Gastroesophageal sphincter (tissue), 4 donors: ENCODE results near the gene LRRC74A. TPM values are rescaled to one million over a fixed set of nuclear protein-coding genes. Genes with fewer than 3 reads are reported as not detected.

Experiments used
- ATAC-seq: fragments of 150-250 bp; one replicate; pipeline ENCODE4 v1.9.1; 2016; ENCODE audit warnings: mild to moderate bottlenecking, moderate library complexity
- H3K27ac ChIP-seq, 4 donors: fragments of 200-600 bp; sonication (generic) in 3 of 4; 1 replicate in 3 of 4; 2 replicates in 1 of 4; pipeline ENCODE4 v1.5.1; 2016 to 2019
- H3K27me3 ChIP-seq: fragments of 200-600 bp; sonication (generic); one replicate; pipeline ENCODE4 v1.5.1; 2019
- H3K36me3 ChIP-seq, 2 donors: fragments of 200-600 bp; sonication (generic); one replicate each; pipeline ENCODE4 v1.5.1; 2019; ENCODE audit warnings: control low read depth in 1 of 2
- H3K4me1 ChIP-seq, 3 donors: fragments of 200-600 bp; sonication (generic); 1 replicate in 2 of 3; 2 replicates in 1 of 3; pipeline ENCODE4 v1.5.1; 2016 to 2019; ENCODE audit warnings: control low read depth in 2 of 3
- H3K4me3 ChIP-seq, 2 donors: fragments of 200-600 bp; sonication (generic); one replicate each; pipeline ENCODE4 v1.5.1; 2019; ENCODE audit warnings: mild to moderate bottlenecking in 1 of 2, moderate library complexity in 1 of 2
- H3K9me3 ChIP-seq, 3 donors: fragments of 200-600 bp; sonication (generic); one replicate each; pipeline ENCODE4 v1.5.1; 2017 to 2019; ENCODE audit warnings: control low read depth in 2 of 3
- CTCF ChIP-seq, 4 experiments: fragments of 200-600 bp in 2 of 4; fragments of 450-650 bp in 2 of 4; sonication (generic) in 1 of 4; IDR thresholded peaks; one replicate each; pipeline ENCODE4 v1.5.1; 2017 to 2019; ENCODE audit warnings: antibody characterized with exemption in 4 of 4, mild to moderate bottlenecking in 2 of 4, moderate library complexity in 2 of 4
- EP300 ChIP-seq: sonication (generic); formaldehyde crosslinking; IDR thresholded peaks from one replicate; pipeline ENCODE4 v1.6.1; 2017; ENCODE audit warnings: antibody characterized with exemption, mild to moderate bottlenecking
- POLR2A ChIP-seq, 2 donors: fragments of 450-650 bp; IDR thresholded peaks; one replicate each; pipeline ENCODE4 v1.6.1; 2017; ENCODE audit warnings: antibody characterized with exemption in 2 of 2, mild to moderate bottlenecking in 2 of 2, moderate library complexity in 1 of 2
- POLR2AphosphoS5 ChIP-seq: sonication (generic); formaldehyde crosslinking; IDR thresholded peaks from one replicate; pipeline ENCODE4 v1.6.1; 2017; ENCODE audit warnings: antibody characterized with exemption
- WGBS, 2 donors: methylation state at CpG; one replicate each; pipeline ENCODE4 v1.1.5; 2018; ENCODE audit warnings: low coverage in 1 of 2; 5-methylcytosine and 5-hydroxymethylcytosine counted together
- total RNA-seq, 4 donors: library from RNA; depleted of rRNA; stranded (reverse); fragments of >200 nt; gene quantifications; one replicate each; pipeline ENCODE4 v1.1.0, GENCODE V29; 2016

Gene LRRC74A
- total RNA-seq, 4 donors from 2014 or later, result not detected

- no peaks in the 10 kb centered on the region for H3K27me3 ChIP-seq
- no peaks in the 10 kb centered on the region for H3K9me3 ChIP-seq
- peaks cover 0 to 76% of the 10 kb centered on the region in 2 donors for H3K36me3 ChIP-seq
- H3K27ac ChIP-seq, result peak overlapping the region in 1 of 4 donors; percentile 19
- TF ChIP-seq POLR2A (IDR thresholded peaks at IDR 0.05) (no peak), CTCF (IDR thresholded peaks at IDR 0.05) (peak in 3 of 4 experiments; percentile 56 to 88 (median 79)), EP300 (no peak)
- no peak overlapping the region for H3K4me3 ChIP-seq
- peaks cover 0 to 44% (median 17%) of the 10 kb centered on the region in 3 donors for H3K4me1 ChIP-seq
- ATAC-seq, result peak; percentile 91
- WGBS, 2 donors, result 6% methylated on average over 2 of the region's 2 CpGs; no CpG with 5 or more reads in 1 of the 2 donors
Observed at GRCh38 chr14:76784881-76785280, 41.3 kb upstream of the LRRC74A start.

- Histone ChIP-seq H3K4me1 (peaks cover 0 to 31% (median 10%) of the 10 kb centered on the region in 3 donors), H3K4me3 (no peak overlapping the region), H3K36me3 (peaks cover 0 to 83% of the 10 kb centered on the region in 2 donors), H3K27me3 (no peaks in the 10 kb centered on the region), H3K9me3 (no peaks in the 10 kb centered on the region), H3K27ac (no peak overlapping the region)
- 83 to 86% methylated on average over 2 of the region's 2 CpGs for WGBS, 2 donors
- TF ChIP-seq POLR2A (IDR thresholded peaks at IDR 0.05), result no peak
- no peak for TF ChIP-seq CTCF (IDR thresholded peaks at IDR 0.05)
- no peak for TF ChIP-seq EP300
- no peak for TF ChIP-seq POLR2AphosphoS5
- ATAC-seq, result no peak
Observed at GRCh38 chr14:76786601-76787000, 39.6 kb upstream of the LRRC74A start.

- Histone ChIP-seq H3K9me3 (no peaks in the 10 kb centered on the region), H3K27me3 (no peaks in the 10 kb centered on the region), H3K27ac (no peak overlapping the region), H3K36me3 (peaks cover 0 to 74% of the 10 kb centered on the region in 2 donors), H3K4me1 (no peaks in the 10 kb centered on the region), H3K4me3 (no peak overlapping the region)
- no peak for TF ChIP-seq POLR2AphosphoS5
- TF ChIP-seq CTCF (IDR thresholded peaks at IDR 0.05), result no peak
- TF ChIP-seq POLR2A (IDR thresholded peaks at IDR 0.05), result no peak
- TF ChIP-seq EP300, result no peak
- ATAC-seq, result no peak
- 98 to 100% methylated on average over 2 of the region's 2 CpGs for WGBS, 2 donors
Observed at GRCh38 chr14:76792422-76792821, 33.8 kb upstream of the LRRC74A start.

GRCh38 chr14:76793324-76793723 lies 32.9 kb upstream of the LRRC74A start:
- Histone ChIP-seq H3K4me3 (no peak overlapping the region), H3K36me3 (peaks cover 0 to 74% of the 10 kb centered on the region in 2 donors), H3K4me1 (no peaks in the 10 kb centered on the region), H3K27me3 (no peaks in the 10 kb centered on the region), H3K27ac (no peak overlapping the region), H3K9me3 (no peaks in the 10 kb centered on the region)
- 82 to 97% methylated on average over 3 to 4 of the region's 4 CpGs for WGBS, 2 donors
- no peak for ATAC-seq
- TF ChIP-seq CTCF (IDR thresholded peaks at IDR 0.05) (no peak), POLR2A (IDR thresholded peaks at IDR 0.05) (no peak), EP300 (no peak), POLR2AphosphoS5 (no peak)

GRCh38 chr14:76793956-76794355 lies 32.3 kb upstream of the LRRC74A start:
- peaks cover 0 to 74% of the 10 kb centered on the region in 2 donors for H3K36me3 ChIP-seq
- no peak for ATAC-seq
- no peak for TF ChIP-seq POLR2A (IDR thresholded peaks at IDR 0.05)
- TF ChIP-seq CTCF (IDR thresholded peaks at IDR 0.05), result no peak
- no peak for TF ChIP-seq EP300
- TF ChIP-seq POLR2AphosphoS5, result no peak
- H3K27me3 ChIP-seq, result no peaks in the 10 kb centered on the region
- no peaks in the 10 kb centered on the region for H3K9me3 ChIP-seq
- H3K27ac ChIP-seq, result no peak overlapping the region
- H3K4me3 ChIP-seq, result no peak overlapping the region
- H3K4me1 ChIP-seq, result no peaks in the 10 kb centered on the region
- WGBS, 2 donors, result 88 to 89% methylated on average over 5 of the region's 5 CpGs
